Prostate gland (tissue), 2 donors: ENCODE data around the gene LENG9.

Experiments used
- CTCF ChIP-seq, 4 experiments: fragments of 200-600 bp in 2 of 4; fragments of 450-650 bp in 2 of 4; sonication (generic) in 2 of 4; IDR thresholded peaks; 1 replicate in 3 of 4; 2 replicates in 1 of 4; pipeline ENCODE4 v1.5.1; 2016 to 2019; ENCODE audit warnings: antibody characterized with exemption in 4 of 4, mild to moderate bottlenecking in 2 of 4, moderate library complexity in 2 of 4
- POLR2A ChIP-seq: fragments of 450-650 bp; IDR thresholded peaks from one replicate; pipeline ENCODE4 v1.6.1; 2016; ENCODE audit warnings: antibody characterized with exemption, mild to moderate bottlenecking

- no peak for TF ChIP-seq CTCF (IDR thresholded peaks at IDR 0.05)
- TF ChIP-seq POLR2A, result no peak
These were observed 5.9 kb upstream of the LENG9 start for GRCh38 chr19:54469496-54469934.
